Left lobe of liver (tissue), 2 donors: ENCODE measurements around the gene PCSK2. TPM values are rescaled to one million over a fixed set of nuclear protein-coding genes. Genes with fewer than 3 reads are reported as not detected.

ENCODE experiments used
- ATAC-seq: fragments of 200-7000 bp; cut with Tn5 transposase; one replicate; pipeline ENCODE4 v1.9.1; 2020; ENCODE audit warnings: mild to moderate bottlenecking, moderate library complexity
- DNase-seq: peaks from one replicate; pipeline ENCODE4 v3.0.0-alpha.2; 2020; ENCODE audit warnings: low spot score
- total RNA-seq: library from RNA; stranded (reverse); gene quantifications from one replicate; pipeline ENCODE4 v1.2.1, GENCODE V29; 2021
- donor health status: DM: no; HTN: no; CAD: no; lungs with moderate emphysema.
- donor health status: DM: no; HTN: yes; CAD: no.

The PCSK2 gene
- total RNA-seq, 1 donor from 2014 or later, result 0.05 TPM

DNA sequence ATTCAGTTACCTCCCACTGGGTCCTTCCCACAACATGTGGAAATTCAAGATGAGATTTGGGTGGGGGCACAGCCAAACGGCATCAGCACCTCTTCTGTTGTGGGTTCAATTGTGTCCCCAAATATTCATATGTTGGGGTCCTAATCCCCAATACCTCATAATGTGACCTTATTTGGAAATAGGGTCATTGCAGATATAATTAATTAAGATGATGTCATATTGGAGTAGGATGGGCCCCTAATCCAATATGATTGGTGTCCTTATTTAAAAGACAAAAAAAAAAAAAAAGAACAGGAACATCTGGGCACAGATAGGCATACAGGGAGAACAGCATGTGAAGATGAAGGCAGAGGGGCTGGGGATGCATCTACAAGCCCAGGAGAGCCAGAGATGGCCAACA, 214.9 kb downstream of the PCSK2 start:
- no peak for DNase-seq
- no peak for ATAC-seq

DNA sequence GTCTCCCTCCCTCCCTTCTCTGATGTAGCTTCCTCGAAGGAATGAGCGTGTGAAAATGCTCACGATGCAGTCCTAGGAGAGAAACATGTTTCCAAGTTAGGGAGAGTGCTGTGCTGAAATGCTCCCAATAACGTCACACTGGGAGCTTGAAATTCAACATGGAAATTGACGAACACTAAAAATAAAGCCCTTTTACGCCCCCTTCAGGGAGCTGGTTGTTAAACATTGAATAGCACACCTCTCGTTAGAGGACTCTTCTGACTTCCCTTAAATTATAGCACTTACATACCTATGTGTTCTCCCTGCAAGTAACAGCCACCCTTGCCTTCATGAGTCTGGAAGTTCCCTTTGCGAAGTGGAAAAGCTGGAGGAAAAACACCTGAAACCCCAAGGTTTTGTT, 215.7 kb downstream of the PCSK2 start:
- ATAC-seq (no peak), DNase-seq (no peak)

DNA sequence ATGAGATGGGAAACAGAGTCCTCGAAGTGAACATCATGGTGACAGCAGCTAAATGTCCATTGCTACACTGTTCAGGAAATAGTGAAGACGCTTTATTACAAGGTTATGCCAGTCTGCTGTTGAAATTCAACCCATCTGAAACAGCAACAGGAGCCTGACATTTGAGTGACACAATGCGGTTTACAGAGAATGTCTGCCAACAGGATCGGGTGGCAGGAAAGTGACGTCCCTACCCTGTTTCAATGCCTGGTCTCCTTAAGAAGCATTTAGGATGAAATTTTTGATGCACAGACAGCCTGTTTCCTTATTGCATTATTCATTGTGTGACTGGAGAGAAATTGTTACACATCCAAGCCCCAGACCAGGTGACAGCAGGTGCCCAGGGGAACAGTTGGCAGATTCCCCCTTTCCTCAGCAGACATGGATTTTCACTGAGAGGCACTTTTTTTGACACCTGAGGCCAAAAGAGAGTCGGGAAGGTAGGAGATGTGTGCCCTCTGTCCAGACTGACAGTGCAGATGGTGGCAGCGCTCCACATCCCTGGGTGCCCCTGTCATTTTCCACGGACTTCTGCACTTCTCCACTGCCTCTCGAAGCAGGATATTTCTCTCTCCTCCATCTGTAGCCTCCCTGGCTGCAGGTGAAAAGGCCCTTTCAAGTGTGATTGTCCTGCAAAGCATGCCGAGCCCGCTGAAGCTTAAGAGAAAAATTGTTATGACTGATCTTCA, 216.5 kb downstream of the PCSK2 start:
- DNase-seq (no peak), ATAC-seq (no peak)

DNA sequence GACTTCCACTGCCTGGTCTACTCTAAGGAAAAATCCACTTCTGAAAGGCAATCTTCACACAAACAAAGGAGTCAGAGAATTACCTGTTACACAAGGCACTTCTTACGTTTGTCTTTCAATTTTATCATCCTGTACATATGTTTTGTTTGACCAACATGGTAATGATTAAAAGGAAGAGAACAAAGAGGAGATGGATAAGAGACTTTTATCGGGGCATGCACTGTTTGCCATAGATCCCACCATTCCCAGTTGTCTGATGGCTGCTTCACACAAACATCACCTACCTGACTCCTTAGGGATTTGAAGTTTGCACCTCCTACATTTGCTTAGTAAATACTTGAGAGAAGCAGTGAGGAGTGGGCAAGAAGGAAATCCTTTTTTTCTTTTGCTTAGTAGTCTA, 217.3 kb downstream of the PCSK2 start:
- ATAC-seq, result no peak

DNA sequence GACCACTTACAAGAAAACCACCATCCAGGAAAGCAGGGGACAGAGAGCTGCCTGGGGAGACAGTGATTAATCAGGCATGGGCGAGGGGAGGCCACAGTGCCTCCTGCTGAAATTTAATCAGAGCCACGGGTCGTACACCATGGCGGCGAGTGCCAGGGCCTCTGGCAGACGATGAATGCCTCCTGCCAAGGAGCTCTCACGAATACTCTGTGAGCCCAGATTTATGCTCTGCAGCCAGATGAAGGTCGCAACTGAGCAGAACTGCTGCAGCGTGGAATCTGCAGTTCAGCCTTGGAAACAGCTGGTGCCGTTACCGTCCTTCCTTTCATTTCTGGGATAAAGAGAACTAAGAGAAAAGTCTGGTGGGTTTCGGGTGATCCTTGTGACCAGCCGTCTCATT, 218.7 kb downstream of the PCSK2 start:
- ATAC-seq (no peak), DNase-seq (no peak)

More for the DNA sequence above, 217.3 kb downstream of the PCSK2 start:
- no peak for DNase-seq

DNA sequence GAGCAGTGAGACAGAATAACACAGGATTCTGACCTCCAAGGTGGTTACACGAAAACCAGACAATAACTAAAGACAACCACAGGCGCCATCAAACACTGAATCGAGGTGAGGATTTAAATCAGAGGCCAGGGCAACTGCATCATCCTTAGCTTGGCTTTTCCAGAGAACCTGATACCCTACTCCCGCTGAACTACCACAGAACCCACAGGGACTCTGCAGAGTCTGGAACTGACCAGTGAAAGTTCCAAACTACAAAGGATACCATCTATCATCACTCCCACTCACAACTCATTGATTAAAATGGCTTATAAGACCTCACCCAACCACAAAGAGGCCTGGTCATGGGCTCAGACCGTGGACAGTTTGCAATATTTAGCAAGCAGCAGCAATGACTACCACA, 219.3 kb downstream of the PCSK2 start:
- no peak for ATAC-seq
- no peak for DNase-seq

DNA sequence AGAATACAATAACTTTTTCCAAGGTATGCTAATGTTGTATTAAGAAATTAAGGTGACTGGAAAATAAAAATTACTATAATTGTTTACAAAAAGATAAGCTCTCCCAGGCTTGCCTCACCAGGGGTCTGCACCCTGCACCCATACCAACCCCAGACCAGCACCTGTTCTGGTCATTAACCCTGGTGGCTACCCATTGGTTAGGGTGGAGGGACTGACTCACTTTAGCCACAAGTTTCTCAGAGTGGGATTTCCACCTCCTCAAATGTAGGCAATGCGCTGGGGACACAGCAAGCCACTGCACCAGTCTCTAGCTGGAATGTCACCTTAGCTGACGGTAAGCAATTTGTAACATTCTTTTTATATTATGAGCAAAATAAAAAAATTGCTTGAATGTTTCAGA, 221.2 kb downstream of the PCSK2 start:
- ATAC-seq (no peak), DNase-seq (no peak)

DNA sequence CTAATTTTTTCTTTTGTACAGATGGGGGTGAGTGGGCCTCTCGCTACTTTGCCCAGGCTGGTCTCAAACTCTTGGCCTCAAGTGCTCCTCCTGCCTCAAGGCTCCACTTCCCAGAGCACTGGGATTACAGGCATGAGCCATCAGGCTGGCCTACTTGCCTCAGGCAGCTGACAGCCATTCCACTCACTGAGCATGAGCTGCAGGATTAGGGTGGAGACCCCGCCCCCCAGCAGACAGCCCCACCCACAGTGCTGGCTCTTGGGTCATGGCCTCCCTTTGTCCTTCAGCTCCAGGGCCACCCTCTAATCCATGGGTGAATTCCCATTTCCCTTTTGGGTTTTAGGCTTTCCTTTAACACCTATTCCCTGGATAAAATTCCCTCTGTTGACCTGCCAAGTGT, 222.2 kb downstream of the PCSK2 start:
- no peak for DNase-seq

DNA sequence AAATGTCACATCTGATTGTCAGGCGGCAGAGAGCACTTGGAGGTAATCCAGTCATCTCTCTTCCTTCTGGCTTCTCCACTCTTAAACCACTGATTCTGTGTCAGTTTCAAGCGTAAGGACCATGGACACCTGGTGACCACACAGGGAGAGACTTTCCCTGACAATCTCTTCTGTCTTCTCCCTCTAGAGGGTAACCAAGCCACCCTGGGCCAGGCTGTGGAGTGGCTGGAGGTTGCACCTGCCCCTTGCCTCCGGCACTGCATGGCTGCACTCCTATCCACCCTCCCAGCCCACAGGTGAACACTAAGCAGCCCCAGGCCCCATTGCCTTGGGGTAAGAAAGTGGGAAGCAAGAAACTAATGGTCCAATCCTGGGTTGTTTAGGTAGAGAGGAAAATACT, 225.6 kb downstream of the PCSK2 start:
- ATAC-seq (no peak), DNase-seq (no peak)

More for the DNA sequence above, 222.2 kb downstream of the PCSK2 start:
- no peak for ATAC-seq

DNA sequence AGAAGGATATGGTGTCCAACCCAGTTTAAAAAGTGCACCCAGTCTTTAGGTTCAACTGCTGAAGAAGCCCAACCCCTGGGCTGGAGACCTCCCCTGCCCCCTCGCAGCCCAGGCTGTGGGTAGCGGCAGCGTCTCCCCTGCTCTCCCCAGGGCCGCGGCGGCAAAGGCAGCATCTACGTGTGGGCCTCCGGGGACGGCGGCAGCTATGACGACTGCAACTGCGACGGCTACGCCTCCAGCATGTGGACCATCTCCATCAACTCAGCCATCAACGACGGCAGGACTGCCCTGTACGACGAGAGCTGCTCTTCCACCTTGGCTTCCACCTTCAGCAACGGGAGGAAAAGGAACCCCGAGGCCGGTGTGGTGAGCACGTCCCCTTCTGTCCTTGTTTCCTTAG, 226.8 kb downstream of the PCSK2 start:
- DNase-seq (no peak), ATAC-seq (no peak)

DNA sequence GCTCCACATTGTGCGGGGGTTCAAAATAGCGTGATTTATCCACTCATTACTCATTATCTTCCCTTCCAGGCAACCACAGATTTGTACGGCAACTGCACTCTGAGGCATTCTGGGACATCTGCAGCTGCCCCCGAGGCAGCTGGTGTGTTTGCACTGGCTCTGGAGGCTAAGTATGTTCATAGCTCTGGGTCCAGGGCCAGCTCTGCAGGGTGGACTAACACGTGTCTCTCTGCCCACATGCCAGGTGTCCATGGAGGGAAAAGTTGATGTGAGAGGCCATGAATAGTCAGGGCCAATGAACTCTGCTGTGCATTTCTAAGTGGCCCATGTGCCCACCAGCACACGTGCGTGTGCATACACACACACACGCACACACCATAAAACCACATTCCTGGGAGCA, 229.4 kb downstream of the PCSK2 start:
- ATAC-seq, result no peak

DNA sequence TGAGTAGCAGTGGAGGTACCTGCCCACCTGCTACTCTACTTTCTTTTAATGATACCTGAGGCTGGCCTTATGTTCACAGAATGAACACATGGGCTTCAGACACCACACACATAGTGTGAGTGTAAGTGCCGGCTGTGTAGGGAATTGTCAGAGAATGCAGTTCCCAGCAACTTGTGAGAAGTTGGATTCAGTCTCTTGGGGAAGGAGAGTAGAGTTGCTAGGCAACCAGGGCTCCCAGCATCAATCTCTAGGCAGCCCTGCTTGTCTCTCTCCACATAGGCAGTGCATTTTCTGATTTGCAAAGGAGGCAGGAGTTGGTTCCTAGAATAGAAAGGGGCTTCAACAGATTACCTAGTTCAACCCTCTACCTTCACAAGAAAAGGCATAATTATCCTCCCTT, 230.2 kb downstream of the PCSK2 start:
- no peak for ATAC-seq
- DNase-seq, result no peak

More for the DNA sequence above, 229.4 kb downstream of the PCSK2 start:
- no peak for DNase-seq

DNA sequence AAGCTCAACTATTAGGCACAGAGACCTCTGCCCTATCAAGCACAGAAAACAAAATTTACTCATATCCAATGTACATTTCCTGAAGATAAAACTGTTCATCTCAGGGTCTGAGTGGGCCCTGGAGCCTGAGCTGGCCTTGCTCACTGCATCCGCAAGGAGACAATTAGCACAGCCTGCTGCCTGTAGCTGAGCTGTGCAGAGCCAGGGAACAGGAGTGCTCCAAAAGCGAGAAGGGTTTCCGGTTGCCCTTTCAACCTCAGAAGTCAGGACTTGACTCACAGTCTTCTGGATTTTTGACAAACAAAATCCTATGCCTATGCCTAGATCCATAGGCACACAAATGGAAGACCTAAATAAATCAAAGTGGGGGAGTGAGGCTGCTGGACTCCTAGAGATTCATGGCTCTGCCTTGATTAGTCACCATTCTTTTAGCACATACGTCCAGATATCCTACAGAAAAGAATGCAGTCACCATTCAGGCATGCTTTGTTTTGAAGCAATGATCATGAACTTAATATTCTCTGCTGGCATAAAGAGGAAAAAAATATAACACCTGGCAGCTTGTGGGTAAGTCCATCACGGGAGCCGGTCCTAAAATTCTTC, 230.8 kb downstream of the PCSK2 start:
- ATAC-seq (no peak), DNase-seq (no peak)

DNA sequence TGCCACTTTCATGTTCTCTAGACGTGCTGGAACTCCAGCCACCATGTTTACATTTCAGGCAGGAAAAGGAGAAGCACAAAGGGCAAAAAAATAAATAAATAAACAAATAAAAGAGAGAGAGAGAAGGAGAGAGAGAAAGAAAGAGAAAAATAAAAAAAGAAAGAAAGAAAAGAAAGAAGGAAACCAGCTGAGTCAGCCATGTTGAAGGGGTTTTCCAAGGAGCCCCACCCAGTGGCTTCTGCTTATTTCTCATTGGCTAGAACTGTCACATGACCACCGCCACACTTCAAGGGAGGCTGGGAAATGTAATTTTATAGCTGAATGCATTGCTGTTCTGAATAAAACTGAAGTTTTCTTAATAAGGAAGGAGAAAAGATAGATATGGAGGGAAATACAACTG, 233.3 kb downstream of the PCSK2 start:
- ATAC-seq (no peak), DNase-seq (no peak)

DNA sequence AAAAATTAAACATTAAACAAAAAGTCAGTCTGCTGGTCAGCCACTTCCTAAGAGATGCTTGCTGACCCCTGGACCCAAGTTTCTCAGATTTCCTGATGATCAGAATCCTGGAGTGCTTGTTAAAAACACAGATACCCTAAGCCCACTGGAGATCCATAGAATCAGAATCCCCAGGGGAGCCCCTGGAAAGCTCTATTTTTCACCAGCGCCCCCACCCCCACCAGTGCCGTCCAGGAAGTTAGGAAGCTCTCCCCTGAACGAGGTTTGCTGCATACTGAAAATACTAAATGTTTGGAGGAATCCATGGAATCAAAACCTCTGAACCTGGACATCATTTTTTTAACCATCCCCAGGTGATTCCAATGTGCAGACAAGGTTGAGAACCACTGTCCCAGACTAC, 235.1 kb downstream of the PCSK2 start:
- no peak for ATAC-seq
- no peak for DNase-seq

DNA sequence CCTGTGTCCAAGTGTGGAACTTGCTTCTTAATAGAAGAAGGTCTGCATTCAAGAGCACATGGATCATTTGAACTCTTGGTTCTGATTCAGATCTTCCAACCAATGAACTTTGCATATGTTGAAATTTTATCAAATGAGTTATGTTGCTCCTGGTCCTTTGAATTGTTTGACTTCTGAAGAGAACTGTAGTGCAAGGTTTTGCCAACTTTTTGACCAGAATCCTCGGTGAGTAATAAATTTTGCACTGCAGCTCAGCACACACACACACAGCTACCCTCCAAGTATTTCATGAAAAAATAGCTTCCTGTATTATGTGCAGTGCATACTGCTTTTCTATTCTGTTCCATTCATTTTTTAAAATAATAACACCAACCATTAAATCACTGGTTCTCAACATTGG, 236.9 kb downstream of the PCSK2 start:
- DNase-seq (no peak), ATAC-seq (no peak)

DNA sequence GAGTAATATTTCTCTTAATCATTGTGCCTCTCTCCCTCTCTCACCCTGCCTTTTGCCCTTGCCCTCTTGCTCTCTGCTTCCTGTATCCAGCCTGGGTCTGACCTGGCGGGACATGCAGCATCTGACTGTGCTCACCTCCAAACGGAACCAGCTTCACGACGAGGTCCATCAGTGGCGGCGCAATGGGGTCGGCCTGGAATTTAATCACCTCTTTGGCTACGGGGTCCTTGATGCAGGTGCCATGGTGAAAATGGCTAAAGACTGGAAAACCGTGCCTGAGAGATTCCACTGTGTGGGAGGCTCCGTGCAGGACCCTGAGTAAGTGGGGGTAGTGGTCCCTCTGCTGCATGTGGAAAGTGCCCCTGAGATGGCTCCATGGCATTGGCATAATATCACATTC, 238.4 kb downstream of the PCSK2 start:
- ATAC-seq, result no peak
- no peak for DNase-seq

DNA sequence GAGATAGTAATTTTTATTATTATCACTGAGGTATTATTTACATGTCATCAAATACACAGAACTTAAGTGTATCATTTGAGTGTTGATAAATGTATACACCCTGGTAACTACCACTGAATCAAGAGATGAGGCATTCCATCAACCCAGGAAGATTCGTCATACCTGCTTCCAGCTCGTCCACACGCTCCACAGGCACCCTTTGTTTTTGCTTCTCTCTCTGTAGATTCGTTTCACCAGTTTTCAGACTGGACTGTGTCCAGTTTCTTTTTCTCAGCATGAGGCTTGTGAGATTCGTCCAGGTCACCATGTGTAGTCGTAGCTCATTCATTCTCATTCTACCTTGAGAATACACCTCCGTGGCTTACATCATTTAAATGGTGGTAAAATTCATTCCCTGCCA, 239.8 kb downstream of the PCSK2 start:
- ATAC-seq, result no peak
- no peak for DNase-seq

DNA sequence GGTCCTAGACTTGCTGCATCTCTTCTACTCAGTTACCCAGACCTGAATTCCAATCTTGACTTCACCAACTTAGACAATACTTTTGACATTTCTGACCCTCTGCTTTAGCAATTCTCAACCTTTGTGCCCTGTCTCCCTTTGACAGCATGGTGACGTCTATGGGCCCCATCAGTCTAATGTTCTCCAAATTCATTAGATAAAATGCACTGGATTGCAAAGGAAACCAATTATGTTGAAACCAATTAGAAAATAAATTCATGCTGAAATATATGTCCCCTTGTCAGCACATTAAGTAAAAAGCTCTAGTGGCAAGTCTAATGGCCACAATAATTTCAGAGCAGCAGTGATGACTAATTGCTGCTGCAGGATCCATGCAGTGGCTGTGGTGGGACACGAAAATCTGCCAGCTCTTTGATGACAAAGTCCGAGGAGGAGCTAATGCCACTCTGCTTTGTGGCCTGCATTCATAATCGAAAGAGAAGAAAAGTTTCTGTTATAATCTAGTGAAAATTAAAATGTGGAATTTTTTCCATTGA, 240.3 kb downstream of the PCSK2 start:
- no peak for ATAC-seq
- no peak for DNase-seq

DNA sequence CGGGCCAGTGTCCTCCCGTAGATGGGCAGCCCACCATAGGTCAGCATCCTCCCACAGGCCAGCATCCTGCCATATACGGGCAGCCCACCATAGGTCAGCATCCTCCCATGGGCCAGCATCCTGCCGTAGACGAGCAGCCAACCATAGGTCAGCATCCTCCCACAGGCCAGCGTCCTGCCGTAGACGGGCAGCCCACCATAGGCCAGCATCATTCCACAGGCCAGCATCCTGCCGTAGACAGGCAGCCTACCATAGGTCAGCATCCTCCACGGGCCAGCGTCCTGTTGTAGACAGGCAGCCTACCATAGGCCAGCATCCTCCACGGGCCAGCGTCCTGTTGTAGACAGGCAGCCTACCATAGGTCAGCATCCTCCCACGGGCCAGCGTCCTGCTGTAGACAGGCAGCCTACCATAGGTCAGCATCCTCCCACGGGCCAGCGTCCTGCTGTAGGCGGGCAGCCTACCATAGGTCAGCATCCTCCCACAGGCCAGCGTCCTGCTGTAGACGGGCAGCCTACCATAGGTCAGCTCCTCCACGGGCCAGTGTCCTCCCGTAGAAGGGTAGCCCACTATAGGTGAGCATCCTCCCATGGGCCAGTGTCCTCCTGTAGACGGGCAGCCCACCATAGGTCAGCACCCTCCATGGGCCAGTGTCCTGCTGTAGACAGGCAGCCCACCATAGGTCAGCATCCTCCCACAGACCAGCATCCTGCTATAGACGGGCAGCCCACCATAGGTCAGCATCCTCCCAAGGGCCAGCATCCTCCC, 241.4 kb downstream of the PCSK2 start:
- ATAC-seq (no peak), DNase-seq (no peak)

DNA sequence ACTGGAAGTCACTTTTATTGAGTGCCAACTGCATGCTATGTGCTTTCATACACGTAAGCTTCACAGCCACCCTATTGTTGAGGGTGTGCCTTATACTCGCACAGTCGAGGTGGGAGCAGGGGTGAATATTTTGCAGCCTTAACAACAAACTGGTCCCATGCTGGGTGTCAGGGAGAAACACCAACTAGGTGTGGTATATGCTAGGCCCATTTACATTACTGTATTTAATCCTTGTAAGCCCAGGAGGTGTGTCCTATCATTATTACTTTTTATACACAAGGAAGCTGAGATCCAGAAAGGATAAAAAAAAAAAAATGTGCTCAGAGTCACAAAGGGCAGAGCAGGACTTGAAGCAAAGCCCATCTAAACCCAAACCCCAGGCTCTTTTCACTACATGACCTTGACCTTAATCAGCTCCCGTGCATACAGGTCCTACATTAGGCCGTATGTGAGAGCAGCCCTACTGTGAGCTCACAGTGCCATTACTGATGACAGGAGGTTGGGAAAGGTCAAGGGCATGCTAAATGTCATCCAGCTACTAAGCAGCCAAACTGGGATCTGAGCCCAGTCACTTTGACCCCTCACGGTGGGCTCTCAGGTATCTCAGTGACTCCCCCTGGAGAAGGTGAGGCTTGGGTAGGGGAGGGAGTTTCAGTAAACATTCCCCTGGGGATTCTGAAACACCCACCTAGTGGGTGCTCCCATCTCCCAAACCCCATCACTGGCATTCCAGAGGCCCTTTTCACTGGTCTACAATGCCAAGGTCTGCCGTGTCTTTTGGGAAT, 242.6 kb downstream of the PCSK2 start:
- ATAC-seq (no peak), DNase-seq (no peak)
